ENCODE measurements around the gene MFF.

- TF ChIP-seq EZH2 (IDR thresholded peaks at IDR 0.05) (no peak), POLR2AphosphoS5 (IDR thresholded peaks at IDR 0.05; ENCODE audit: borderline replicate concordance, low read depth, low read length) (no peak), FOXP2 (optimal IDR thresholded peaks at IDR 0.05; ENCODE audit: control extremely low read depth, extremely low read length, insufficient read depth) (no peak)
These were observed 31.5 kb upstream of the MFF start for GRCh38 chr2:227293531-227293930.

Data from SK-N-MC (cell line).